Mesenchymal stem cell (in vitro differentiated cells and primary cell): Measurements from ENCODE around the gene TGFB3.

ENCODE experiments used
- DNase-seq: peaks from one replicate; pipeline ENCODE4 v3.0.0-alpha.2; 2013
- H2AFZ ChIP-seq: one replicate; pipeline ENCODE4 v1.6.1; 2013; ENCODE audit warnings: low read depth, mild to moderate bottlenecking, control low read depth, inconsistent platforms, low read length, moderate library complexity
- H2AK5ac ChIP-seq: 2 replicates; pipeline ENCODE4 v1.6.1; 2013; ENCODE audit warnings: low read length, moderate library complexity, mild to moderate bottlenecking, inconsistent platforms; ENCODE audit not compliant: severe bottlenecking
- H2BK120ac ChIP-seq: one replicate; pipeline ENCODE4 v1.6.1; 2013; ENCODE audit warnings: low read depth, mild to moderate bottlenecking, inconsistent platforms, low read length, moderate library complexity
- H2BK12ac ChIP-seq, 2 experiments: one replicate each; pipeline ENCODE4 v1.6.1; 2013; ENCODE audit warnings: inconsistent platforms in 2 of 2, low read length in 2 of 2, mild to moderate bottlenecking in 2 of 2, moderate library complexity in 2 of 2, control low read depth in 1 of 2
- H2BK15ac ChIP-seq: one replicate; pipeline ENCODE4 v1.6.1; 2013; ENCODE audit warnings: mild to moderate bottlenecking, low read depth, inconsistent platforms; ENCODE audit not compliant: poor library complexity, severe bottlenecking
- H2BK5ac ChIP-seq: 2 replicates; pipeline ENCODE4 v1.6.1; 2013; ENCODE audit warnings: low read depth, mild to moderate bottlenecking, low read length, control low read depth, inconsistent platforms; ENCODE audit not compliant: poor library complexity, severe bottlenecking
- H3K14ac ChIP-seq, 2 experiments: one replicate each; pipeline ENCODE4 v1.6.1; 2013; ENCODE audit warnings: inconsistent platforms in 2 of 2, low read length in 2 of 2, control low read depth in 1 of 2, mild to moderate bottlenecking in 1 of 2, moderate library complexity in 1 of 2
- H3K18ac ChIP-seq, 2 experiments: one replicate each; pipeline ENCODE4 v1.6.1; 2013; ENCODE audit warnings: inconsistent platforms in 2 of 2, low read length in 2 of 2, control low read depth in 1 of 2, low read depth in 1 of 2, mild to moderate bottlenecking in 1 of 2
- H3K23ac ChIP-seq, 2 experiments: one replicate each; pipeline ENCODE4 v1.6.1; 2013; ENCODE audit warnings: inconsistent platforms in 2 of 2, low read length in 2 of 2, mild to moderate bottlenecking in 2 of 2, moderate library complexity in 2 of 2, control low read depth in 1 of 2
- H3K27ac ChIP-seq: 2 replicates; pipeline ENCODE4 v1.5.1; 2013; ENCODE audit warnings: mild to moderate bottlenecking, moderate library complexity, low read length, control low read depth, inconsistent platforms; ENCODE audit not compliant: poor library complexity, severe bottlenecking
- H3K27me3 ChIP-seq, 2 experiments: 2 replicates each; pipeline versions ENCODE4 v1.6.1 to v1.7.0; 2013; ENCODE audit warnings: low read length in 2 of 2, mild to moderate bottlenecking in 2 of 2, moderate library complexity in 2 of 2, control low read depth in 1 of 2, inconsistent platforms in 1 of 2; ENCODE audit not compliant: control insufficient read depth in 1 of 2, insufficient read depth in 1 of 2
- H3K36me3 ChIP-seq, 2 experiments: 2 replicates each; pipeline versions ENCODE4 v1.6.1 to v1.7.0; 2013; ENCODE audit warnings: low read length in 2 of 2, control low read depth in 1 of 2, inconsistent platforms in 1 of 2, low read depth in 1 of 2, mild to moderate bottlenecking in 1 of 2; ENCODE audit not compliant: insufficient read depth in 2 of 2, control insufficient read depth in 1 of 2
- H3K4ac ChIP-seq, 2 experiments: one replicate each; pipeline ENCODE4 v1.6.1; 2013; ENCODE audit warnings: inconsistent platforms in 2 of 2, low read length in 2 of 2, mild to moderate bottlenecking in 2 of 2, moderate library complexity in 2 of 2, control low read depth in 1 of 2, low read depth in 1 of 2
- H3K4me1 ChIP-seq: 2 replicates; pipeline ENCODE4 v1.6.1; 2013; ENCODE audit warnings: low read depth, low read length, control low read depth; ENCODE audit not compliant: control insufficient read depth, insufficient read depth
- H3K4me2 ChIP-seq: 2 replicates; pipeline ENCODE4 v1.6.1; 2013; ENCODE audit warnings: low read length, mild to moderate bottlenecking, inconsistent platforms; ENCODE audit not compliant: poor library complexity, severe bottlenecking
- H3K4me3 ChIP-seq, 2 experiments: 2 replicates each; pipeline versions ENCODE4 v1.5.1 to v1.7.0; 2013; ENCODE audit warnings: low read length in 2 of 2, mild to moderate bottlenecking in 2 of 2, control low read depth in 1 of 2, low read depth in 1 of 2; ENCODE audit not compliant: insufficient read depth in 1 of 2
- H3K79me1 ChIP-seq: replicated peaks from 2 replicates; pipeline ENCODE4 v1.6.1; 2013; ENCODE audit warnings: mild to moderate bottlenecking, control low read depth, low read length, inconsistent platforms; ENCODE audit not compliant: poor library complexity, severe bottlenecking
- H3K9ac ChIP-seq: 2 replicates; pipeline ENCODE4 v1.7.0; 2013; ENCODE audit warnings: mild to moderate bottlenecking, low read length, moderate library complexity
- H3K9me3 ChIP-seq: 2 replicates; pipeline ENCODE4 v1.7.0; 2013; ENCODE audit warnings: mild to moderate bottlenecking, low read length; ENCODE audit not compliant: control insufficient read depth
- H4K8ac ChIP-seq: one replicate; pipeline ENCODE4 v1.6.1; 2013; ENCODE audit warnings: inconsistent platforms, mild to moderate bottlenecking, low read length, moderate library complexity
- H4K91ac ChIP-seq: one replicate; pipeline ENCODE4 v1.6.1; 2013; ENCODE audit warnings: mild to moderate bottlenecking, low read length, inconsistent platforms
- WGBS: methylation state at CpG from one replicate; pipeline ENCODE4 v1.1.7; 2013; ENCODE audit warnings: mixed read lengths; 5-methylcytosine and 5-hydroxymethylcytosine counted together

Gene TGFB3

DNA sequence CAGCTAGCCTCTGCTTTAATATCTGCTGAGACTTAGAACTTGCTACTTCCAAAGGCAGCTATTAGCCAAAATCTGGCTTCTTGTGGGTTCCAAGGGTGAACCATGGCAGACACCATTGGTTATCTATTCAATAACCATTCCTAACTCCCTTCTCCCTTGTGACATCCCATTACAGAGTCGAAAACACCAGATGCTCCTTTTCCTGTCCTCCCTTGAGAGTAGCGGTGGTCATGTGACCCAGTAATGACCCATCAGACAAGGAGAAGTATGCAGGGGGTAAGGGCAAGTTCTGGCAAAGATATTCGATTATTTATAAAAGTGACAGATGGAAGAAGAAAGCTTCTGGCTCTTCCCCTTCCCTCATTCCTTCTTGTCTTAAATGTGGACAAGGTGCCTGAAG is 20.1 kb downstream of the TGFB3 start:
- Histone ChIP-seq H3K36me3 (peaks cover 30 to 78% of the 10 kb centered on the region in 2 experiments), H2BK5ac (no peak overlapping the region), H3K9me3 (no peaks in the 10 kb centered on the region), H3K23ac (no peak overlapping the region), H3K9ac (no peak overlapping the region), H3K79me1 (no peaks in the 10 kb centered on the region), H3K18ac (no peak overlapping the region), H3K14ac (no peak overlapping the region), H2BK12ac (no peak overlapping the region), H3K4me3 (no peak overlapping the region), H3K27ac (no peak overlapping the region), H2BK15ac (no peak overlapping the region), H3K4me1 (peaks cover 2% of the 10 kb centered on the region), H2AFZ (no peak overlapping the region), H4K8ac (no peak overlapping the region), H3K27me3 (no peaks in the 10 kb centered on the region), H3K4ac (no peak overlapping the region), H2AK5ac (no peak overlapping the region), H2BK120ac (no peak overlapping the region), H4K91ac (no peak overlapping the region), H3K4me2 (no peak overlapping the region)
- DNase-seq: no peak
- WGBS: 100% methylated on average over 1 of the region's 3 CpGs

GRCh38 chr14:75960231-75960630 is 21.6 kb downstream of the TGFB3 start:
- no peak overlapping the region for H4K8ac ChIP-seq
- no peak overlapping the region for H4K91ac ChIP-seq
- H3K14ac ChIP-seq: no peak overlapping the region
- H2AFZ ChIP-seq: no peak overlapping the region
- no peaks in the 10 kb centered on the region for H3K27me3 ChIP-seq
- H2BK15ac ChIP-seq: no peak overlapping the region
- H3K36me3 ChIP-seq: peaks cover 31 to 69% of the 10 kb centered on the region in 2 experiments
- no peak overlapping the region for H3K4me2 ChIP-seq
- DNase-seq: no peak
- H3K18ac ChIP-seq: no peak overlapping the region
- no peak overlapping the region for H3K27ac ChIP-seq
- H2BK120ac ChIP-seq: no peak overlapping the region
- no peak overlapping the region for H2AK5ac ChIP-seq
- no peak overlapping the region for H2BK5ac ChIP-seq
- H3K9ac ChIP-seq: no peak overlapping the region
- no peak overlapping the region for H3K23ac ChIP-seq
- WGBS: 97% methylated on average over 6 of the region's 6 CpGs
- H3K4me1 ChIP-seq: peaks cover 2% of the 10 kb centered on the region
- H3K4me3 ChIP-seq: no peak overlapping the region
- no peaks in the 10 kb centered on the region for H3K9me3 ChIP-seq
- H3K79me1 ChIP-seq: no peaks in the 10 kb centered on the region
- no peak overlapping the region for H3K4ac ChIP-seq
- H2BK12ac ChIP-seq: no peak overlapping the region

DNA sequence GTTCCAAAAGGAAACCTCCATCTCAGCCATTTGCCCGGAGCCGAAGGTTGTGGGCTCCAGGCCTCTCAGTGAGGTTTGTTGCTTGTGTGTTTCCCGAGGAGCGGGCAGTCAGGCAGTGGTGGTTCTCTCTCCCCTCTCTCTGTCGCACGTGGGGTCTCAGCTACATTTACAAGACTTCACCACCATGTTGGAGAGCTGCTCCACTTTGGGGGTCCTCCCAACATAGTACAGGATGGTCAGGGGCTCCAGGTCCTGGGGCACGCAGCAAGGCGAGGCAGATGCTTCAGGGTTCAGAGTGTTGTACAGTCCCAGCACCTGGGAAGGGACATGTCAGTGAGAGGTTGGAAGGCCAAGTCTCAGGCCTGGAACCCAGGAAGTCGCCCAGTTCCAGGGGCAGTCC is 22.8 kb downstream of the TGFB3 start:
- H3K4me3 ChIP-seq: no peak overlapping the region
- H3K4me2 ChIP-seq: no peak overlapping the region

GRCh38 chr14:75952489-75952888 is 29.3 kb downstream of the TGFB3 start:
- no peak overlapping the region for H2BK15ac ChIP-seq
- H3K79me1 ChIP-seq: no peaks in the 10 kb centered on the region
- peaks cover 6 to 10% of the 10 kb centered on the region in 2 experiments for H3K36me3 ChIP-seq
- H3K23ac ChIP-seq: no peak overlapping the region
- H2AK5ac ChIP-seq: no peak overlapping the region
- H2AFZ ChIP-seq: no peak overlapping the region
- no peak overlapping the region for H4K91ac ChIP-seq
- no peak for DNase-seq
- no peaks in the 10 kb centered on the region for H3K9me3 ChIP-seq
- H3K14ac ChIP-seq: no peak overlapping the region
- no peak overlapping the region for H3K4me3 ChIP-seq
- H3K27me3 ChIP-seq: no peaks in the 10 kb centered on the region
- no peak overlapping the region for H2BK12ac ChIP-seq
- no peak overlapping the region for H3K9ac ChIP-seq
- no peak overlapping the region for H2BK120ac ChIP-seq
- peaks cover 1% of the 10 kb centered on the region for H3K4me1 ChIP-seq
- no peak overlapping the region for H3K27ac ChIP-seq
- H2BK5ac ChIP-seq: no peak overlapping the region
- 100% methylated on average over 2 of the region's 3 CpGs for WGBS
- no peak overlapping the region for H4K8ac ChIP-seq
- H3K18ac ChIP-seq: no peak overlapping the region
- no peak overlapping the region for H3K4me2 ChIP-seq
- no peak overlapping the region for H3K4ac ChIP-seq

More for the DNA sequence above, 22.8 kb downstream of the TGFB3 start:
- Histone ChIP-seq H3K4me1 (peaks cover 2% of the 10 kb centered on the region), H2BK5ac (no peak overlapping the region), H4K91ac (no peak overlapping the region), H3K4ac (no peak overlapping the region), H2BK12ac (no peak overlapping the region), H2AFZ (no peak overlapping the region), H3K14ac (no peak overlapping the region), H3K9ac (no peak overlapping the region), H3K36me3 (peaks cover 29 to 57% of the 10 kb centered on the region in 2 experiments), H3K27me3 (no peaks in the 10 kb centered on the region), H3K18ac (no peak overlapping the region), H3K79me1 (no peaks in the 10 kb centered on the region), H3K9me3 (no peaks in the 10 kb centered on the region), H3K23ac (no peak overlapping the region), H2AK5ac (no peak overlapping the region), H2BK120ac (no peak overlapping the region), H4K8ac (peak overlapping the region; percentile 61), H3K27ac (no peak overlapping the region), H2BK15ac (no peak overlapping the region)
- 98% methylated on average over 9 of the region's 9 CpGs for WGBS
- no peak for DNase-seq
